Left lobe of liver (tissue), 2 donors: ENCODE measurements around the gene ELMOD1. TPM values are rescaled to one million over a fixed set of nuclear protein-coding genes. Genes with fewer than 3 reads are reported as not detected.
"Not testable (repeated sequence)": the region's sequence is repeated elsewhere in the genome, so short reads cannot be mapped to it uniquely, and the experiment has no call there.

ENCODE experiments used
- ATAC-seq: fragments of 200-7000 bp; cut with Tn5 transposase; one replicate; pipeline ENCODE4 v1.9.1; 2020; ENCODE audit warnings: mild to moderate bottlenecking, moderate library complexity
- DNase-seq: peaks from one replicate; pipeline ENCODE4 v3.0.0-alpha.2; 2020; ENCODE audit warnings: low spot score
- total RNA-seq: library from RNA; stranded (reverse); gene quantifications from one replicate; pipeline ENCODE4 v1.2.1, GENCODE V29; 2021
- donor health status: DM: no; HTN: no; CAD: no; lungs with moderate emphysema.
- donor health status: DM: no; HTN: yes; CAD: no.

The ELMOD1 gene
- total RNA-seq, result 1.3 TPM

GRCh38 chr11:107590460-107591377 lies at the start of gene ELMOD1:
Gene ELMOD1 (plus strand): TSS chr11:107591147. CDS start chr11:107618190, 27,043 bp downstream.
- DNase-seq (peak; percentile 83), ATAC-seq (peak; percentile 96)

DNA sequence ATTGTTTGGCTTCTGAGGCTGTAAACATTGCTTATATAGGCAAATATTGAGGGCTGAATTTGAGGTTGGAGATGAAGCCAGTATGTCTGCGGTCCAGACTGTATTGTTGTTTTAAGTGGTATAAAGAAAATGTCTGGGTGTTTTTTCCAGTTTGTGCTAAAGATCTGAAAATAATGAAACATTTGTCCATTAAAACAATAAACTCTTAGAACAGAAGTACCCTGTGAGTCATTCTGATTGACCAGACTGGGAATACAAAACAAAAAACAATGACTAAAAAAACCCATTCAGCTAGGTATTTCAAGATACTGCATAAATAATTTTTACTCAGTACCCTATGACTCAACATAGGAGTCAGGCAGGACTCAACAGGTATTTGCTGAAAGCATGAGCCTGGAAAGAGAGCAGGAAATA lies 45.8 kb upstream of the ELMOD1 start:
- no peak for DNase-seq
- no peak for ATAC-seq

DNA sequence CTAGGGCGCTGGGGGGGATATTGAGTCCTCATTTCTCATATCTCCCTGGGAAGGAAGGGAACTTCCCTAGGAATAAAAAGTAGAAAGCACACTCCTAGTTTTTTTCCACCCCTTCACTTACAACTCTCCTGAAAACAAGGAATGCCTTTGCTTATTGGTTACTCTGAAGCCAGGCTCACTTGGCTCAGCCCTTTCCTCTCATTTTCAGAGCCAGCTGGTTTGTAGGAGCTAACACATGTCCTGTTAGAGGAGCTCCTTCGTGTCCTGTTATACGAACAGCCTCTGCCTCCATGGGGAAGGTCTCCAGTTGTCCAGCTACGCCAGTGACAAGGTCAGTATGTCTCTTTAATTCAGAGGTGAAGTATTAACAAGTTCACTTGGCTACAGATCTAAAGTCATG lies 43.0 kb upstream of the ELMOD1 start:
- ATAC-seq (no peak), DNase-seq (no peak)

- DNase-seq, result no peak
- ATAC-seq, result peak; percentile 92
Measured at GRCh38 chr11:107549253-107549953, 41.5 kb upstream of the ELMOD1 start.

- ATAC-seq, result peak; percentile 79
- no peak for DNase-seq
Measured at GRCh38 chr11:107549954-107550285, 41.0 kb upstream of the ELMOD1 start.

GRCh38 chr11:107550304-107550703 lies 40.6 kb upstream of the ELMOD1 start:
- DNase-seq (no peak), ATAC-seq (peak; percentile 60)

DNA sequence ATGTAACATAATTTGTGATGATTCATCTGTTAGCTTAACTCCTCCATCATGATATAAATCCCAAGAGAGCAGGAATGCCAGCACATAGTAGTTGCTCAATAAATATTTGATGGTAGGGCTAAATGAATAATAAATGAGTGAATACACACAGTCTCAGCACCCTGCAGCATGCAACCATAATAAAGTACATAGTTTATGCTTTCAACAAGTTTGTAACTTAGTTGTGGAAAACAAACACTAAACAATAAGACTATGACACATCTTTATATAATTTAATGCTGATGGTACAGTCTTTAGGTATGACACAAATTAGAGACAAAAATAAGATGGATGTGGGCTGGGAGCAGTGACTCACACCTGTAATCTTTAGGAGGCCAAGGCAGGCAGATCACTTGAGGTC lies 29.3 kb upstream of the ELMOD1 start:
- no peak for DNase-seq
- no peak for ATAC-seq

- ATAC-seq, result no peak
- no peak for DNase-seq
Measured at GRCh38 chr11:107562647-107563208, 28.2 kb upstream of the ELMOD1 start.

GRCh38 chr11:107563702-107564101 lies 27.2 kb upstream of the ELMOD1 start:
- DNase-seq (no peak), ATAC-seq (peak; percentile 51)

DNA sequence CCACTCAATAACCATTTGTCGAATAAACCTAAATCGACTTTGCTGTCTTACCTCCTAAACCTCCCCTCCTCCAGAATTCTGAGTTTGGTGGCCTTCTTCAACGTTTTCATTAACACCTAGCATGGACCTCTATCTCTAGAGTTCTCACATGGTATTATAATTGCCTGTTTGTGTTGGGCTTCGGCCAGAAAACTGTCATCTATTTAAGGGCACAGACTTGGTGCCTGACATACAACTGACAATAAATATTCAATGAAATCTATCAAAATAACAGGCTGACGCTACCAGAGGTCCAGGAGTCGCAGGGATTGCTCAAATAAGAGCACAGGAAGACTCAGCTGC lies 26.1 kb upstream of the ELMOD1 start:
- no peak for ATAC-seq
- no peak for DNase-seq

DNA sequence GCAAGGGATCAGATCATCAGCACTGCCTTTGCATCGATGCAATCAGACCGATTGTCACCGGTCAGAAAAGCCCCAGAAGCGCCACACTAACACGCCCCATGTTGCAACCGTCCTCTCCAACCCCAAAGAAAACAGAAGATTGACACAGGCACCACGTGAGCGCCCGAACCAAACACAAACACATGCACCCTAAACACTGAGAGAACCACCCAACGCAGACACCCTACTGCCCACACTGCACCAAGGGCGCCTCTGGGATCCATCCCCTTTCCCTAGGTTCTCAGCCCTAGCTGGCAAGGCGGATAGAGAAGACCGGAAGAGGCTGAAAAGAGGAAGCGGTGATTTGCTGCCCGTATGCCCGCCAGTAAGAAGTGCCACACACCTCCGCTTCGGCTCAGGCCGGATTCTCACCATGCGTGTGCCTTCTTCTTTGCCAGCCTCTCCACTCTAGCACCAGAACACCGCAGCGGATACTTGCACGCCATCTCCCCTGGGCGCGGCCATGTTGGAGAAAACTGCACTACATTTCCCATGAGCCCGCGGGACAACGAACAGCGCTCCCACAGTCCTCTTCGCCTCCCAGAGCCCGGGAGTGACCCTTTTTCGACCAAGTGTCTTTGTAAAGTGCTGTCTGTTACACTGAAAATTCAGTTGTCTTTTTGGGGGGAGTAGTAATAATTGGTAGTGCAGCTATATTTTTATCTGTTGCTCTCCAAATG lies 25.6 kb upstream of the ELMOD1 start, which contains the start of gene ALKBH8:
Gene ALKBH8, minus strand, starts transcription at position 517 of the 719 bp plus-strand sequence. CDS start 4,842 bp downstream, outside the sequence.
- DNase-seq (peak; percentile 80), ATAC-seq (peak; percentile 97)

DNA sequence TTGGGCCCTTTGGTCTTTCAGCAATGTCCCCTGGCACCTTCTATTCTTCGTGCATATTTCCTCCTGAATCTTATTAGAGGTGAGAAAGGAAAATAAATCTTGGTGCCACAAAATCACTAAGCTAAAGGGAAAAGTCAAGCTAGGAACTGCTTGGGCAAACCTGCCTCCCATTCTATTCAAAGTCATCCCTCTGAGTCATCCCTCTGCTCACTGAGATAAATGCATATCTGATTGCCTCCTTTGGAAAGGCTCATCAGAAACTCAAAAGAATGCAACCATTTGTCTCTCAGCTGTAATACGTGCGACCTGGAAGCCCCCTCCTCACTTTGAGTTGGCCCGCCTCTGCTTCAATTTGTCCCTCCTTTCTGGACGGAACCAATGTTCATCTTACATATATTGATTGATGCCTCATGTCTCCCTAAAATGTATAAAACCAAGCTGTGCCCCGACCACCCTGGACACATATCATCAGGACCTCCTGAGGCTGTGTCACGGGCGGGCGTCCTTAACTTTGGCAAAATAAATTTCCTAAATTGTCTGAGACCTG lies 24.9 kb upstream of the ELMOD1 start:
- ATAC-seq, result peak; percentile 11
- DNase-seq, result not testable (repeated sequence)

DNA sequence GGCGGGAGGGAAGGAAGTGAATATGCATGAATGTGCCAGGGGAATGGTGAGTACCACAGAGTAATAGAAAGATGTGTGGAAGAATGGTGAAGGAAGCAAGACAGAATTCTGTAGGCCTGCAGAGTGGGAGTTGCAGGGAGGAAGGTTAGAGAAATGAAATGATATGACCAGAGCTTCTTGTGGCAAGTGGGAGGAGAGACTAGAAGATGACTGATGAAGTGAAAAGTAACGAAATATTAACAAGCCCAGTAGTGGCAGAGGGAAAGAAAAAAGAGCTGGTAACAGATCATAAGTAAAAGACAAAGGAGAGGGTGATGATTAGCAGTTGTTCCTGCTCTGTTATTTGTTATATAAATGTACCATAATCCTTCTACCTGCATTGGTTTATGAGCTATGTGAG lies 24.4 kb upstream of the ELMOD1 start:
- DNase-seq (no peak), ATAC-seq (no peak)

DNA sequence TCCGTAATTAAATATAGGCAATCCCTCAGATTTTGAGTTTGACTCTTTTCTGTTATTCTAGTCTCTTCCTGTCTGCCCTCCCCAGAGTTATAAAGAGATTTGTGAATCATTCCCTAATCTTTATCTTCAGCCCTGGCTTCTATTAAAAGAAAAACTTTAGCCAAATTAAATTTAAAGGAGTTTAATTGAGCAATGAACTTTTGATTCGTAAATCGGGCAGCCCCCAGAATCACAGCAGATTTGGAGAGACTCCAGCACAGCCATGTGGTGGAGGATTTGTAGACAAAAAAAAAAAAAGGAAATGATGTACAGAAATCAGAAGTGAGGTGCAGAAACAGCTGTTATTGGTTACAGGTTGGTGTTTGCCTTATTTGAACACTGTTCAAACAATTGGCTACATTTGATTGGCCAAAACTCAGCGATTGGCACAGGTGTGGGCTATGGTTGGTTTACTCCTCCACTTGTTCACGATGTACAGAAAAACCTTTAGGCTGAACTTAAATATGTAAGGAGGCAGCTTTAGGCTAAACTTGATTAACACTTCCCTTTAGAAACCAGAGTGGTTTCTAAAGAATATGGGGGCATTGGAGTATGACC lies 23.1 kb upstream of the ELMOD1 start:
- DNase-seq (no peak), ATAC-seq (no peak)

DNA sequence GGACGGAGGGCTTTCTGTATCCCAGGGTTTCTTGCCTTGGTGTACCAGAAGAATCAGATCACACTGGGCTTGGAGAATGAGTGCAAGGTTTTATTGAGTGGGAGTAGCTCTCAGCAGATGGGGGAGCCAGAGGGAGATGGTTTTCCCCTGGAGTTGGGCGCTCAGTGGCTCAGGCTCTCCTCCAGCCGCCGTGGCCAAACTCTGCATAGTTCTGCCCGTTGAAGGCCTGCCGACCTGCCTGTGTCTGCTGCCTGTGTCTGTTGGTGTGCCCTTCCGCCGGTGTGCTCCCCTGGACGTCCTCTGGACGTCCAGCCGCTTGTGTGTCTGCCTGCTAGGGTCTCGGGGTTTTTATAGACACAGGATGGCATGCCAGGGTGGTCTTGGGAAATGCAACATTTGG lies 20.9 kb upstream of the ELMOD1 start:
- DNase-seq (no peak), ATAC-seq (no peak)

DNA sequence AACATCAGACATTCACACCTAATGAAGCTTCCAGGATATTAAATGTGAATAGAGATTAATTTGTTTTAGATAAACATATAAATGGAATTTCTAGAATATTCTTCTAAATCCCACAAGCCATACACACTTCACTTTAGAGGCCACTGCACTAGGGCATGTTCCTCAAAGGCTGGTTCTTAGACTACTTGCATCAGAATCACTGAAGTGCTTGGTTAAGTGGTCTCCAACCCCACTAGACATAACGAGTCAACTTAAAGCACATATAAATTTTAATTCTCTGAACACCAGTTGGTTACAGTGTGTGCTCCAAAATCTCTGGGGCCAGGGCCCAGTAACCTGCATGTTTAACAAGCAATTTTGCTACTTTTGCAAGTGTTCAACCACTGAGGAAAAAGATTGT lies 17.5 kb upstream of the ELMOD1 start:
- ATAC-seq (no peak), DNase-seq (no peak)

- ATAC-seq, result peak; percentile 84
- DNase-seq, result not testable (repeated sequence)
Measured at GRCh38 chr11:107576497-107577345, 14.2 kb upstream of the ELMOD1 start.

GRCh38 chr11:107577346-107577711 lies 13.6 kb upstream of the ELMOD1 start:
- DNase-seq (no peak), ATAC-seq (no peak)

DNA sequence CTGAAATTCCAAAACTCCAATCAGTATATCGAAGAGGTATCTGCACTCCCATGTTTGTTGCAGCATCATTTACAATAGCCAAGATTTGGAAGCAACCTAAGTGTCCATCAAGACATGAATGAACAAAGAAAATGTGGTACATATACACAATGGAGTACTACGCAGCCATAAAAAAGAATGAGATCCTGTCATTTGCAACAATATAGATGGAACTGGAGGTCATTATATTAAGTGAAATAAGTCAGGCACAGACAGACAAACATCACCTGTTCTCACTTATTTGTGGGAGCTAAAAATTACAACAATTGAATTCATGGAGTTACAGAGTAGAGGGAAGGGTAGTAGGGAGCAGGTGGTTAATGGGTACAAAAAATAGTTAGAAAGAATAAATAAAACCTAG lies 11.8 kb upstream of the ELMOD1 start:
- DNase-seq, ATAC-seq: not testable (repeated sequence)

- ATAC-seq, result no peak
Measured at GRCh38 chr11:107581147-107581546, 9.8 kb upstream of the ELMOD1 start.

More at GRCh38 chr11:107581147-107581546, 9.8 kb upstream of the ELMOD1 start:
- no peak for DNase-seq
